Measurements from ENCODE around the gene DLEC1. TPM values are rescaled to one million over a fixed set of nuclear protein-coding genes. Genes with fewer than 3 reads are reported as not detected.

The DLEC1 gene
- total and polyA plus RNA-seq, 2 donors (not counting 1 experiment from before 2014, with no cell fraction given), result 0.52 to 2.1 TPM

- Histone ChIP-seq H3K79me2 (ENCODE audit: control insufficient read depth, insufficient read depth, low read length) (no peaks in the 10 kb centered on the region), H3K9me3 (ENCODE audit: control extremely low read depth in 1 of 3, control insufficient read depth in 2 of 3, insufficient read depth in 1 of 3, low read length in 2 of 3) (no peaks in the 10 kb centered on the region), H2AFZ (ENCODE audit: insufficient read depth, low read depth, low read length, poor library complexity, severe bottlenecking) (no peak overlapping the region), H3K9ac (ENCODE audit: low read length) (no peak overlapping the region), H3K4me3 (ENCODE audit: control extremely low read depth in 1 of 5, extremely low read depth in 1 of 5, insufficient read depth in 1 of 5, low read depth in 2 of 5, low read length in 4 of 5) (no peak overlapping the region), H3K4me2 (replicated peaks; ENCODE audit: low read depth, low read length, poor library complexity, severe bottlenecking) (peak overlapping the region; percentile 50), H3K27ac (ENCODE audit: low read length in 2 of 2) (no peak overlapping the region), H4K20me1 (ENCODE audit: control insufficient read depth, insufficient read depth, low read length, poor library complexity, severe bottlenecking) (no peaks in the 10 kb centered on the region), H3K36me3 (replicated peaks in 1 of 2; ENCODE audit: control extremely low read depth in 1 of 2, control insufficient read depth in 1 of 2, extremely low read depth in 1 of 2, insufficient read depth in 2 of 2, low read length in 1 of 2) (peaks cover 0 to 6% of the 10 kb centered on the region in 2 experiments), H3K27me3 (replicated peaks in 1 of 4; ENCODE audit: control extremely low read depth in 1 of 4, control insufficient read depth in 3 of 4, insufficient read depth in 4 of 4, low read length in 3 of 4) (no peaks in the 10 kb centered on the region), H3K4me1 (ENCODE audit: control insufficient read depth in 2 of 2, insufficient read depth in 2 of 2, low read length in 2 of 2) (peaks cover 19 to 23% of the 10 kb centered on the region in 2 donors)
- Mint-ChIP-seq H3K27me3 (peaks cover 7% of the 10 kb centered on the region), H3K27ac (no peak overlapping the region), H3K9me3 (ENCODE audit: insufficient read depth) (no peaks in the 10 kb centered on the region), H3K4me3 (no peak overlapping the region), H3K4me1 (peaks cover 22% of the 10 kb centered on the region)
- ChIA-PET POLR2A (no interaction called here), CTCF (interaction anchor here (6.5 kb wide), 1 partner anchor 183 kb away, joined by 55 read pairs; no protein-coding TSS in a partner anchor)
- intact Hi-C loops (cut with micrococcal nuclease), result no loop called here
- ATAC-seq (ENCODE audit: low read depth), result no peak
- DNase-seq, result peak; percentile 41
- no peak for TF ChIP-seq CTCF (IDR thresholded peaks at IDR 0.05)
- no peak for TF ChIP-seq EZH2 (IDR thresholded peaks at IDR 0.05; ENCODE audit: borderline replicate concordance, insufficient read depth, low read depth, low read length, poor library complexity, severe bottlenecking)
- WGBS (ENCODE audit: insufficient coverage), result 35% methylated on average over 13 of the region's 13 CpGs
Observed at GRCh38 chr3:38114875-38115644, 76.1 kb downstream of the DLEC1 start.

Data from B cell (primary cell).